A204.1 (cell line): ENCODE data around the gene TOR1AIP2.

ENCODE experiments used
- FAIRE-seq: peaks from 2 replicates; lab custom pipeline; 2012; peaks lifted over from hg19 to GRCh38; lab: Jason Lieb, UNC

The TOR1AIP2 gene

GRCh38 chr1:179877586-179878265 is at the start of gene TOR1AIP2:
TSS of gene TOR1AIP2 (minus strand) at chr1:179877803. CDS start at chr1:179852665, 25,138 bp downstream.
- peak; percentile 67 for FAIRE-seq

GRCh38 chr1:179926850-179927205 is 49.2 kb upstream of the TOR1AIP2 start:
- no peak for FAIRE-seq

GRCh38 chr1:179925922-179926849 is 48.6 kb upstream of the TOR1AIP2 start:
- no peak for FAIRE-seq

DNA sequence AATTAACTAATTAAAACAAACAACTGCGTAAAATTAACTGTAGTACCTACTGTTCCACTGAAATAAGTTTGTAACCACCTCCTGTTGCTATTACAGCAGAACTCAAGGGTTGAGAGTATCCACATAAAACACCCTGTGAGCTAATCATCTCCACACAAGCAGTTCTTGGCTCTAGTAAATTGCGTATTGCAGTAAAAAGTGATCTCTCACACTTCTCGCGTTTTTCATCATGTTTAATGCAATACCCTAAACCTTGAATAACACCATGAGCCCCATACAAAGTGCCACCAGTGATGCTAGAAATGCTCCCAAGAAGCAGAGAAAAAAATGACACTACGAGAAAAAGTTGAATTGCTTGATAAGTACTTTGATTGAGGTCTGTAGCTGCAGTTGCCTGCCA is 47.7 kb upstream of the TOR1AIP2 start:
- no peak for FAIRE-seq

DNA sequence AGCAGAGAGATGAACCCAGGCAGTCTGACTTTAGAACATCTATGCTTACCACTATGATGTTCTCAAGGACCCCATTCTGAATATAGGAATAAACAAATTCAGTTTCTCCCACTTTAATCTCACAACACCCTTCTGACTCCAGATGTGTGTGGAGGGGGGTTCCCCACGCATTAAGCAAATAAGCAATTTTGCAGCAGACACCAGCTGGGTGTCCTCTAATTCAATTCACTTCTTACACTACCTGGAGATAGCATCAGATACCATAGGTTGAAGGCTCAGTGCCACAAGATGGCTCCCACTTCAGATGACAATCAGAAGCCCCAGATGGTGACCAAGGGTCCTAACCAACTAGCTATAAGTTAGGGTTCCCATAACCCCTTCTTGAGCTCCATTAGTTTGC is 46.7 kb upstream of the TOR1AIP2 start:
- FAIRE-seq: no peak

DNA sequence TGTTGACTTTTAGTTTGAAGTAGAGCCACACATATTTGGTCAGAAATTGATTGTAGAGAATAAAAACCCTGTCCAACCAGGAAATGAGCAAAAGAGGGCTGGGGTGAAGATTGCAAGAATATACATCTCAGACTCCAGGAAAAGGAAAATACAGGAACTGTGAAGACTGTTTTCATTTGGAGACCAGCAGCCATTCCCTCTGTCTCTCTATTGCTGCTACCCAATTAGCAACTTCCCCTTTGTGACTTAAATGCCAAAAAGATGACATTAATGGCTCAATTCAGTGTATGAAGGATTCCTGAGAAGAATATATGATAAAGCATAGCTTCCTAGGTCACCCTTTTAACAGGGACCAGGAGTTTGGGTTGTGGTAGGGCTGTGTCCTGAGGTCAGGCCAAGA is 45.4 kb upstream of the TOR1AIP2 start:
- FAIRE-seq: no peak

DNA sequence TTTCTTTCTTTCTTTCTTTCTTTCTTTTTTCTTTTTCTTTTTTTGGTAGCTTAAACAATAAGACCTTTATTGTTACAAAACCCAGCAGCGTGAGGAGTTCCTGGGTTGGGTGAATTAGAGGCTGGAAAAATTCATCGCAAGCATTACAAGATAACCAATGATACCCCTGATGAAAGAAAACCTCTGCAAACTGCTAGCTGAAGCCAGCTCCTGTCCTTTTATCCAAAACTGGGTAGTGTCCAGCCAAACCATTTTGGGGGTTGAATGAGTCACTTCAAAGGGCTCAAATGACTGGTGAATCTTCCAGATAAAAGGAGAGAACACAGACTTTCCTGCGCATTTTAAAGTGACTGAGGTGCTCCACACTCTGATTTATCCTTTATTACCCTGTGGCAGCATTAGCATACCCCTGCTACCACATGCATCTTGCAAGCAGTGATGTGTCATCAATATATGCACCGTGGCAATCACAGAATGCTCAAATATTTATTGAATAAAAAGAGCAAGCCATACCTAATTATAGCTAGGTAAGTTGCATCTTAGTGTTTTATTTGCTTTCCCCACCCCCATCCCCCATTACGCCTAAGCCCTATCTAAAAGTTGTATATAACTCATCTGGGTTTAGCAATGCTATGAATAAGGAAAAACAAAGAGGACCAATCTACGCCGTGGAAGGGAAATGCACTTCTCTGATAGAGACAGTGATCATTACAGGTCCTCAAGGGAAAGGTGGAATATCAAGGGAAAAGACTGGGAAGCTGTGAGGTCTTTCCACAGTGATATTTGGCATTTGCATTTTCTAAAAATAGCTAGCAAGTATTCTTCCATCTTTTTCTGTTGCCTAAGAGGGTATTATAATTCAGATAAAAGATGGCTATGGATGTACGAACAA is 44.6 kb upstream of the TOR1AIP2 start:
- FAIRE-seq: no peak

DNA sequence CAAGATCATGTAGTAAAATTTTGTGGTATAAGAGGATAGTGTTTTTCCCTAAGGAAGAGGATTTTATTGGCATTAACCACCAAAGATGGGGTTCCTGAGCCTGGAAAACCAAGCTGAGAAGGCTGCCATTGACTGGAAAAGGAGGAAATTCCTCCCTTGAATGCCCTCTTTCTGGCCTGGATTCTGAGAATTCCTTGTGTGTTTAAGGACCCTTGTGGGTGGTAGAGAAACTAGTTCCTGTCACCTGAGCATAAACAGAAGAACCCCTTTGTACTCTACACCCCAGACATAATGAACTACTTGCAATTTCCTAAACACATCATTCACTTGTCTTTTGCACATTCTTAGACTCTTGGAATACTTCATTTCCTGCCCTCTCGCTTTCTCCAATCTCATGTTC is 43.9 kb upstream of the TOR1AIP2 start:
- no peak for FAIRE-seq

GRCh38 chr1:179917601-179918429 is 40.2 kb upstream of the TOR1AIP2 start:
- FAIRE-seq: no peak

- no peak for FAIRE-seq
Observed at GRCh38 chr1:179911812-179912211, 34.2 kb upstream of the TOR1AIP2 start.

- no peak for FAIRE-seq
Observed at GRCh38 chr1:179910934-179911333, 33.3 kb upstream of the TOR1AIP2 start.

GRCh38 chr1:179889589-179889988 is 12.0 kb upstream of the TOR1AIP2 start:
- FAIRE-seq: no peak

GRCh38 chr1:179888071-179888470 is 10.5 kb upstream of the TOR1AIP2 start:
- no peak for FAIRE-seq

GRCh38 chr1:179883745-179884138 is 6.1 kb upstream of the TOR1AIP2 start:
- no peak for FAIRE-seq

GRCh38 chr1:179883040-179883744 is 5.6 kb upstream of the TOR1AIP2 start:
- FAIRE-seq: no peak

DNA sequence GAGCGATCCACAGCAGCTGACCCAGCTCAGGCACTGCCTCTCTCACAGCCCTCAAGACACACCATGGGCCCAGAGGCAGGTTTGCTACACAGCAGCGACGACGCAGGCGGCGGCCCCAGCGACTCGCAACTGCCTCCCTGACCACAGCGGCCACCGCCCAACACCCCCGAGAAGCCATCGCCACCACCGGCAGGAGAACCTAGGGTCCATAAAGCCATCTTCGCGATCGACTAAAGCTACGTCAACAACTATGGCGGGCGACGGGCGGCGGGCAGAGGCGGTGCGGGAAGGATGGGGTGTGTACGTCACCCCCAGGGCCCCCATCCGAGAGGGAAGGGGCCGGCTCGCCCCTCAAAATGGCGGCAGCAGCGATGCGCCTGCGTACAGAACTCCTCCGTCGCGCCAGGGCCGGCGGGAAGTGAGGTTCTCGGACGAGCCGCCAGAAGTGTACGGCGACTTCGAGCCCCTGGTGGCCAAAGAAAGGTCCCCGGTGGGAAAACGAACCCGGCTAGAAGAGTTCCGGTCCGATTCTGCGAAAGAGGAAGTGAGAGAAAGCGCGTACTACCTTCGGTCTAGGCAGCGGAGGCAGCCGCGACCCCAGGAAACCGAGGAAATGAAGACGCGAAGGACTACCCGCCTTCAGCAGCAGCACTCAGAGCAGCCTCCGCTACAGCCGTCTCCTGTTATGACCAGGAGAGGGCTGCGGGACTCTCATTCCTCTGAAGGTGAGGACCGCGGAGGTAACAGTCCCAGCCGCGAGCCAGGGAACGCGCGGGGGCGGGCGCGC is 4.8 kb upstream of the TOR1AIP2 start, which contains the start of gene TOR1AIP1:
TOR1AIP1 (plus strand) TSS at position 33 of the 787 bp plus-strand sequence; CDS start at position 251, 218 bp downstream.
- FAIRE-seq: peak; percentile 57

DNA sequence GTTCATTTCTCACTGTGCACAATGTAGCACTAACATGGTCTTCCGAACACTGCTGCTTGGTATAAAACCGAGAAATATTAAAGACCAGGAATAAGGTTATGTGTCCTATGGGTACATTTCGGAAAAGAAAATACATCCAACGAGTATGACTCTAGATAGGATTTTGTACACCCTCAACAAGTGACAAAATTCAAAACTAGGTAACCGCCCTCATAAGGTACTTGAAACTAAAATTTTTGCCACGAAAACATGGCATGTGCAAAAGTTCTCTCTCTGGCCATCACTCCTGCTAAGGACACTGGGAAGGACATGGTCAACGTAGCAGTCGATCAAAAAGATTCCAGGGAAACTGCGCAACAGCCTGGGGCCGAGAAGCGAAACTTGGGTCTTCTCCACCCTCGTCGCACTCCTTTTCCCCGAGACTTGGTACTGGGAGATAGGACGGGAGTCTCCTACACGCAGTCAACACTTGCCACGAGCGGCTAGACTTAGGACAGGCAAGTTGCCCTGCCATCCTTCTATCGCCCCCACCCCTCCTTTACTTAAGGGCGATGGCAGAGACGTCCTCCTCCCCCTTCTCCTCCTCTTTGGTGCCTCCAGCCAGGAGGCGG is 4.1 kb upstream of the TOR1AIP2 start:
- no peak for FAIRE-seq

- FAIRE-seq: no peak
Observed at GRCh38 chr1:179879797-179880196, 2.2 kb upstream of the TOR1AIP2 start.

DNA sequence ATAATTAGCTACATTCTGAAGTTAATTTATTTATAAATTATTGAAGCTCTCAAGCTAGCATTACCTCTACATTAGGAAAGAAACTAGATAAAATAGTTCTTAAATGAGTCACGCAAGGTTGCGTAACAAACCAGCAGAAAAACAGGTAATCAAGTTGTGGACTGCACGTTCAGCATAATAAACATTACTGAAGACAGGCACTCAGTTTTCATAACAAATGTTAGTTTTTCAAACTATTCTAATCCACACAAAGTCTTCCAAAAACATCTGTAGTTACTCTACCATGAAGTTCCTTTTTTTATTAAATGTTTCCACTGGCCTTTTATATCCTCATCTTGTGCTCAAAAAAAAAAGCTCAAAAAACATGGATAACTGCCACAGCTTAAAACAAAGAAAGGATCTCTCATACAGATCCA is 1.3 kb downstream of the TOR1AIP2 start:
- no peak for FAIRE-seq
